Heart right ventricle (tissue), 16 donors: ENCODE data around the gene PLXNC1. TPM values are rescaled to one million over a fixed set of nuclear protein-coding genes. Genes with fewer than 3 reads are reported as not detected.

Experiments
- ATAC-seq, 8 donors: fragments of 200-7000 bp; cut with Tn5 transposase; one replicate each; pipeline ENCODE4 v1.9.1; 2020; ENCODE audit warnings: mild to moderate bottlenecking in 8 of 8, moderate library complexity in 8 of 8, moderate number of reproducible peaks in 1 of 8
- DNase-seq, 2 donors: peaks; one replicate each; pipeline ENCODE4 v3.0.0-alpha.2; 2020
- H3K27ac ChIP-seq, 10 donors: fragments of 200-600 bp; sonication (generic) in 2 of 10; one replicate each; pipeline versions ENCODE4 v1.5.0 to v1.8.0; 2020 to 2022; ENCODE audit warnings: mild to moderate bottlenecking in 3 of 10
- H3K27me3 ChIP-seq, 7 donors: fragments of 200-600 bp; one replicate each; pipeline ENCODE4 v1.8.0; 2021 to 2022; ENCODE audit warnings: mild to moderate bottlenecking in 2 of 7
- H3K36me3 ChIP-seq, 9 donors: fragments of 200-600 bp; sonication (generic) in 1 of 9; one replicate each; pipeline versions ENCODE4 v1.5.0 to v1.8.0; 2020 to 2022; ENCODE audit warnings: mild to moderate bottlenecking in 2 of 9
- H3K4me1 ChIP-seq, 9 donors: fragments of 200-600 bp; sonication (generic) in 1 of 9; one replicate each; pipeline versions ENCODE4 v1.5.0 to v1.8.0; 2020 to 2022; ENCODE audit warnings: mild to moderate bottlenecking in 4 of 9
- H3K4me3 ChIP-seq, 10 donors: fragments of 200-600 bp; sonication (generic) in 2 of 10; one replicate each; pipeline versions ENCODE4 v1.5.0 to v1.8.0; 2020 to 2022; ENCODE audit warnings: mild to moderate bottlenecking in 7 of 10, moderate library complexity in 2 of 10
- H3K9me3 ChIP-seq, 11 donors: fragments of 200-600 bp in 10 of 11; sonication (generic) in 2 of 11; one replicate each; pipeline versions ENCODE4 v1.5.0 to v1.8.0; 2013 to 2022; ENCODE audit warnings: mild to moderate bottlenecking in 2 of 11, control low read depth in 1 of 11, moderate library complexity in 1 of 11
- WGBS, 2 donors: extraction: QIAGEN DNeasy Blood & Tissue Kit; methylation state at CpG; one replicate each; pipeline ENCODE4 v1.1.7; 2013; ENCODE audit warnings: inconsistent platforms in 1 of 2; 5-methylcytosine and 5-hydroxymethylcytosine counted together
- intact Hi-C, 10 donors: fragments of 100-400 bp; cut with DNase I; formaldehyde crosslinking; loops; one replicate each; pipeline versions ENCODE4 v1.11.1 to v1.14.2; 2022
- polyA plus RNA-seq, 2 donors: library from polyadenylated mRNA; stranded (reverse); fragments of 200-250 nt; gene quantifications; one replicate each; pipeline ENCODE4 v1.2.3, GENCODE V29; 2013
- total RNA-seq, 10 donors: library from RNA; stranded (reverse); fragmentation: NEBNext Ultra II Directional in 3 of 10; extraction: Animal tissue kit (Norgen Biotek cat#: 25700) in 3 of 10; gene quantifications; one replicate each; pipeline versions ENCODE4 v1.2.1 to v1.2.4, GENCODE V29; 2021 to 2023
- TF ChIP-seq, protein P1 (sequence below), 9 donors: fragments of 200-600 bp; sonication (generic) in 2 of 9; IDR thresholded peaks; one replicate each; pipeline versions ENCODE4 v1.5.0 to v1.8.0; 2021 to 2022; ENCODE audit warnings: antibody characterized with exemption in 9 of 9, mild to moderate bottlenecking in 5 of 9, moderate library complexity in 1 of 9
- donor health status: Arrhythmogenic right ventricular cardiomyopathy.
- donor health status: ischemic (EF 13 %, LVEDD 7.1; RV severe dilation, severe dysfunction).
- donor health status: healthy with polysubstance abuse.
- donor health status: DM: no; HTN: yes; CAD: no.
- donor health status: DM: no; HTN: no; CAD: no.
- donor health status: ischemic (EF 25% LVEDD 6.9; RV normal size, moderate dysfunction).
- donor health status: ischemic (EF 25% LVEDD 5.7; RV mildly dilated, moderate dysfunction).
- donor health status: healthy.
- donor health status: DM: yes; HTN: yes; CAD: no.
- donor health status: Ischemic cardiomyopathy.
- donor health status: ischemic (EF 35%, LVEDD 5.7; RV mildly dilated, moderate dysfunction).
- donor health status: nonischemic (EF 11% LVEDD 7.7; RV severe dilation, severe dysfunction).
- donor health status: DM: yes; HTN: yes; CAD: no.
- donor health status: PGD.
- donor health status: ischemic (EF 29% LVEDD 5.4; RV normal size, mild dysfunction).
- donor health status: nonischemic (EF 23%, LVEDD 6.1; RV moderate dilation, normal function).

Gene PLXNC1
- total and polyA plus RNA-seq, 12 donors: 0.72 to 8.5 (median 2.7) TPM

DNA sequence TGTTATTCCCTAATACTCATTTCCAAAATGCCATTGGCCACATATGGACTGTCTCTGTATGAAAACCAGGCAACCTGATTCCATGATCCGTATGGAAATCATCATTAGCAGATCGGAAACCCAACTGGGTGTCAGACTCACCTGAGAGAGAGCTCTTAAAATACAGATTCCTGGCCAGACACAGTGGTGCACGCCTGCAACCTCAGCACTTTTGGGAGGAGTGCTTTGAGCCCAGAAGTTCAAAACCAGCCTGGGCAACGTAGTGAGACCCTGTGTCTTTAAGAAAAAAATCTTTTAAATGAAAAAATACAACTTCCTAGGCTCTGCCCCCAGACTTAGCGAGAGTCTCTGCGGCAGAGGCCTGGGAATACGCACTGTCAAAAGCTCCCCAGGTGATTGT, 37.4 kb downstream of the PLXNC1 start:
- Histone ChIP-seq H3K27me3 (no peaks in the 10 kb centered on the region), H3K9me3 (peaks cover 0 to 3% (median 0%) of the 10 kb centered on the region in 11 donors), H3K4me1 (no peaks in the 10 kb centered on the region), H3K4me3 (no peak overlapping the region), H3K36me3 (peaks cover 0 to 17% (median 0%) of the 10 kb centered on the region in 9 donors), H3K27ac (no peak overlapping the region)
- intact Hi-C loops: no loop called here
- WGBS, 2 donors: 88% methylated on average over 7 of the region's 7 CpGs
- TF ChIP-seq, protein P1, sequence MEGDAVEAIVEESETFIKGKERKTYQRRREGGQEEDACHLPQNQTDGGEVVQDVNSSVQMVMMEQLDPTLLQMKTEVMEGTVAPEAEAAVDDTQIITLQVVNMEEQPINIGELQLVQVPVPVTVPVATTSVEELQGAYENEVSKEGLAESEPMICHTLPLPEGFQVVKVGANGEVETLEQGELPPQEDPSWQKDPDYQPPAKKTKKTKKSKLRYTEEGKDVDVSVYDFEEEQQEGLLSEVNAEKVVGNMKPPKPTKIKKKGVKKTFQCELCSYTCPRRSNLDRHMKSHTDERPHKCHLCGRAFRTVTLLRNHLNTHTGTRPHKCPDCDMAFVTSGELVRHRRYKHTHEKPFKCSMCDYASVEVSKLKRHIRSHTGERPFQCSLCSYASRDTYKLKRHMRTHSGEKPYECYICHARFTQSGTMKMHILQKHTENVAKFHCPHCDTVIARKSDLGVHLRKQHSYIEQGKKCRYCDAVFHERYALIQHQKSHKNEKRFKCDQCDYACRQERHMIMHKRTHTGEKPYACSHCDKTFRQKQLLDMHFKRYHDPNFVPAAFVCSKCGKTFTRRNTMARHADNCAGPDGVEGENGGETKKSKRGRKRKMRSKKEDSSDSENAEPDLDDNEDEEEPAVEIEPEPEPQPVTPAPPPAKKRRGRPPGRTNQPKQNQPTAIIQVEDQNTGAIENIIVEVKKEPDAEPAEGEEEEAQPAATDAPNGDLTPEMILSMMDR (IDR thresholded peaks at IDR 0.05): no peak
- ATAC-seq (no peak), DNase-seq (no peak)

- 58 to 65% methylated on average over 40 of the region's 40 CpGs for WGBS, 2 donors
- peak overlapping the region in 3 of 10 donors; percentile 5 to 20 (median 14) for H3K4me3 ChIP-seq
Measured at GRCh38 chr12:94186278-94187241, 38.2 kb downstream of the PLXNC1 start.

GRCh38 chr12:94187361-94187760, 39.0 kb downstream of the PLXNC1 start:
- no peaks in the 10 kb centered on the region for H3K4me1 ChIP-seq
- H3K27me3 ChIP-seq: no peaks in the 10 kb centered on the region
- ATAC-seq: no peak
- peaks cover 0 to 3% (median 0%) of the 10 kb centered on the region in 11 donors for H3K9me3 ChIP-seq
- peaks cover 0 to 26% (median 0%) of the 10 kb centered on the region in 9 donors for H3K36me3 ChIP-seq
- H3K4me3 ChIP-seq: no peak overlapping the region
- WGBS, 2 donors: 76 to 82% methylated on average over 12 of the region's 12 CpGs
- no peak overlapping the region for H3K27ac ChIP-seq
- DNase-seq: no peak
- TF ChIP-seq, protein P1 (IDR thresholded peaks at IDR 0.05): no peak
- intact Hi-C loops: no loop called here

More at GRCh38 chr12:94186278-94187241, 38.2 kb downstream of the PLXNC1 start:
- Histone ChIP-seq H3K27me3 (no peaks in the 10 kb centered on the region), H3K36me3 (peaks cover 0 to 20% (median 0%) of the 10 kb centered on the region in 9 donors), H3K9me3 (peaks cover 0 to 3% (median 0%) of the 10 kb centered on the region in 11 donors), H3K4me1 (no peaks in the 10 kb centered on the region), H3K27ac (no peak overlapping the region)
- TF ChIP-seq, protein P1 (IDR thresholded peaks at IDR 0.05): no peak
- intact Hi-C loops: no loop called here
- DNase-seq (peak in 1 of 2 donors; percentile 49), ATAC-seq (peak in 1 of 8 donors; percentile 49)

DNA sequence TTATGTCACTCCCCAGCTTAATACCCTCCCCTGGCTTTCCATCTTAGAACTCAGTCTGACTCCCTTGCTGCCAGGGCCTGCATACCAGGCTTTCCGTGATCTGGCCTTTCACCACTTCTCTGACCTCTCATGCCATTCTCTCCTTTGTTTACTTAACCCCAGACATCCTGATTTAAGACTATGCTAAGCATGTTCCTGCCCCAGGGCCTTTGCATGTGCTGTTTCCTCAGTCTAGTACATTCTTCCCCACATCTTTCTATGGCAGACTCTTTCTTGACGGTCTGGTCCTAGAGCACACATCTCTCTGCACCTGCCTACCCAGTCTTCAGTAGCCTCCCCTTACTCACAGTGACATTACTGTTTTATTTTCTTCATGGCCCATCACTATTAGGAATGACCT, 42.2 kb downstream of the PLXNC1 start:
- H3K27ac ChIP-seq: no peak overlapping the region
- ATAC-seq (no peak), DNase-seq (no peak)
- H3K4me3 ChIP-seq: no peak overlapping the region
- no peaks in the 10 kb centered on the region for H3K27me3 ChIP-seq
- 47 to 71% methylated on average over 2 of the region's 2 CpGs for WGBS, 2 donors
- H3K36me3 ChIP-seq: peaks cover 0 to 26% (median 0%) of the 10 kb centered on the region in 9 donors
- intact Hi-C loops: no loop called here
- H3K9me3 ChIP-seq: peaks cover 0 to 3% (median 0%) of the 10 kb centered on the region in 11 donors
- TF ChIP-seq, protein P1 (IDR thresholded peaks at IDR 0.05): no peak
- no peaks in the 10 kb centered on the region for H3K4me1 ChIP-seq
